PC-9 (cell line): Measurements from ENCODE around the gene PNCK. TPM values are rescaled to one million over a fixed set of nuclear protein-coding genes. Genes with fewer than 3 reads are reported as not detected.

ENCODE experiments used
- BruUV-seq: library from RNA; stranded (reverse); fragments of 400-500 nt; replicated peaks from 2 replicates; lab custom pipeline; 2021; lab: Mats Ljungman, UMichigan
- CTCF ChIA-PET: fragments of 300-600 bp; sonication (Branson Sonifier 250); formaldehyde crosslinking; loops from one replicate; lab custom pipeline; 2022; ENCODE audit warnings: antibody characterized with exemption; lab: Charles Lee
- POLR2A ChIA-PET: fragments of 300-600 bp; sonication (Branson Sonifier 250); formaldehyde crosslinking; loops from one replicate; lab custom pipeline; 2022; ENCODE audit warnings: antibody characterized with exemption; ENCODE audit not compliant: unreplicated experiment; lab: Charles Lee
- DNase-seq, 2 experiments: peaks; one replicate each; pipeline versions ENCODE4 v3.0.0 to v3.0.0-alpha.2; 2015 to 2022; ENCODE audit warnings: mixed read lengths in 1 of 2
- H2AFZ ChIP-seq: fragments of 200-600 bp; sonication (generic); 2 replicates; pipeline ENCODE4 v1.8.1; 2017; ENCODE audit warnings: antibody characterized with exemption
- H3F3A ChIP-seq: fragments of 200-600 bp; sonication (generic); 2 replicates; pipeline ENCODE4 v1.8.1; 2017; ENCODE audit warnings: antibody characterized with exemption, mild to moderate bottlenecking, low read depth; ENCODE audit not compliant: insufficient read depth
- H3K27ac ChIP-seq: fragments of 200-600 bp; sonication (generic); 2 replicates; pipeline ENCODE4 v1.6.1; 2016; ENCODE audit warnings: mixed run types
- H3K27me3 ChIP-seq: fragments of 200-600 bp; sonication (generic); 2 replicates; pipeline ENCODE4 v1.6.1; 2016; ENCODE audit warnings: low read depth, mixed run types; ENCODE audit not compliant: insufficient read depth
- H3K36me3 ChIP-seq: fragments of 200-600 bp; sonication (generic); 2 replicates; pipeline ENCODE4 v1.6.1; 2016; ENCODE audit warnings: low read depth, mixed run types
- H3K4me1 ChIP-seq: fragments of 200-600 bp; sonication (generic); replicated peaks from 2 replicates; pipeline ENCODE4 v1.6.1; 2016; ENCODE audit warnings: mixed run types; ENCODE audit not compliant: insufficient read depth
- H3K4me2 ChIP-seq: fragments of 200-600 bp; sonication (generic); 2 replicates; pipeline ENCODE4 v1.6.1; 2017; ENCODE audit warnings: mixed run types
- H3K4me3 ChIP-seq: fragments of 200-600 bp; sonication (generic); 2 replicates; pipeline ENCODE4 v1.6.1; 2016; ENCODE audit warnings: mixed run types
- H3K79me2 ChIP-seq: fragments of 200-600 bp; sonication (generic); 2 replicates; pipeline ENCODE4 v1.6.1; 2017; ENCODE audit warnings: low read depth, mixed run types
- H3K9me2 ChIP-seq: fragments of 200-600 bp; sonication (generic); 2 replicates; pipeline ENCODE4 v1.8.1; 2017; ENCODE audit warnings: mild to moderate bottlenecking; ENCODE audit not compliant: insufficient read depth
- H3K9me3 ChIP-seq: fragments of 200-600 bp; sonication (generic); 2 replicates; pipeline ENCODE4 v1.8.1; 2016; ENCODE audit warnings: low read depth; ENCODE audit not compliant: insufficient read depth
- H4K20me1 ChIP-seq: fragments of 200-600 bp; sonication (generic); 2 replicates; pipeline ENCODE4 v1.8.1; 2017; ENCODE audit not compliant: insufficient read depth
- CTCF ChIP-seq: fragments of 200-600 bp; sonication (generic); conservative IDR thresholded peaks from 2 replicates; pipeline ENCODE4 v1.6.1; 2017; ENCODE audit warnings: mixed run types, antibody characterized with exemption, mild to moderate bottlenecking, moderate library complexity
- EZH2 ChIP-seq: fragments of 200-600 bp; sonication (generic); IDR thresholded peaks from 2 replicates; pipeline ENCODE4 v1.8.0; 2017; ENCODE audit warnings: antibody characterized with exemption, low read depth
- intact Hi-C: fragments of 100-400 bp; cut with micrococcal nuclease; formaldehyde crosslinking; loops from one replicate; pipeline ENCODE4 v1.10.0; 2022; ENCODE audit not compliant: unreplicated experiment
- total RNA-seq: library from RNA; stranded (reverse); gene quantifications from 2 replicates; pipeline ENCODE4 v1.2.3, GENCODE V29; 2021

The PNCK gene
- total RNA-seq, 1 experiment from 2014 or later: 1.0 TPM

- 0 out of 2 replicates have a peak, but pooled peaks cover 4% of the 10 kb centered on the region for H3K79me2 ChIP-seq
- H2AFZ ChIP-seq: no peak overlapping the region
- H3K4me2 ChIP-seq: no peak overlapping the region
- H3K27me3 ChIP-seq: no peaks in the 10 kb centered on the region
- no peak overlapping the region for H3K27ac ChIP-seq
- POLR2A ChIA-PET: no interaction called here
- intact Hi-C loops: loop anchor here (10.0 kb wide), 1 partner anchor 182 kb away; the partner anchor contains the start of gene L1CAM
- H3F3A ChIP-seq: no peaks in the 10 kb centered on the region
- no peaks in the 10 kb centered on the region; the same call in 1 of the 2 replicates for H3K36me3 ChIP-seq
- no peak overlapping the region for H3K4me3 ChIP-seq
- peak in 1 of 2 experiments; percentile 19 for DNase-seq
- BruUV-seq: no TSS peak
- peaks cover 10% of the 10 kb centered on the region for H4K20me1 ChIP-seq
- no peak for TF ChIP-seq EZH2
- TF ChIP-seq CTCF: no peak
- CTCF ChIA-PET: no interaction called here
- no peaks in the 10 kb centered on the region; the same call in 1 of the 2 replicates for H3K4me1 ChIP-seq
- no peaks in the 10 kb centered on the region for H3K9me3 ChIP-seq
- no peaks in the 10 kb centered on the region for H3K9me2 ChIP-seq
Observed at GRCh38 chrX:153703036-153703370, 29.4 kb upstream of the PNCK start.

GRCh38 chrX:153702336-153703035 is 28.9 kb upstream of the PNCK start:
- TF ChIP-seq EZH2: no peak
- TF ChIP-seq CTCF: no peak
- no peaks in the 10 kb centered on the region for H3K9me2 ChIP-seq
- H3K4me1 ChIP-seq: no peaks in the 10 kb centered on the region
- no peak overlapping the region for H3K27ac ChIP-seq
- no TSS peak for BruUV-seq
- ChIA-PET CTCF (no interaction called here), POLR2A (no interaction called here)
- no peaks in the 10 kb centered on the region for H3K27me3 ChIP-seq
- no peak overlapping the region for H3K4me3 ChIP-seq
- H3F3A ChIP-seq: no peaks in the 10 kb centered on the region
- no peak overlapping the region for H2AFZ ChIP-seq
- peaks cover 5% of the 10 kb centered on the region for H4K20me1 ChIP-seq
- no peak for DNase-seq
- no peaks in the 10 kb centered on the region for H3K79me2 ChIP-seq
- H3K9me3 ChIP-seq: no peaks in the 10 kb centered on the region
- H3K4me2 ChIP-seq: no peak overlapping the region
- intact Hi-C loops: loop anchor here (10.0 kb wide), 1 partner anchor 182 kb away; the partner anchor contains the start of gene L1CAM
- no peaks in the 10 kb centered on the region; the same call in 1 of the 2 replicates for H3K36me3 ChIP-seq

- no peak overlapping the region for H3K4me2 ChIP-seq
- no peak for DNase-seq
- no peaks in the 10 kb centered on the region for H3K9me2 ChIP-seq
- H2AFZ ChIP-seq: no peak overlapping the region
- H3K27me3 ChIP-seq: no peaks in the 10 kb centered on the region
- no peaks in the 10 kb centered on the region for H3K4me1 ChIP-seq
- no peak overlapping the region for H3K27ac ChIP-seq
- no peaks in the 10 kb centered on the region for H3K36me3 ChIP-seq
- no peaks in the 10 kb centered on the region for H4K20me1 ChIP-seq
- intact Hi-C loops: loop anchor here (10.0 kb wide), 1 partner anchor 183 kb away; the partner anchor contains the start of gene L1CAM
- TF ChIP-seq CTCF (no peak), EZH2 (no peak)
- ChIA-PET POLR2A (no interaction called here), CTCF (no interaction called here)
- H3F3A ChIP-seq: no peaks in the 10 kb centered on the region
- H3K9me3 ChIP-seq: no peaks in the 10 kb centered on the region
- no TSS peak for BruUV-seq
- no peaks in the 10 kb centered on the region for H3K79me2 ChIP-seq
- H3K4me3 ChIP-seq: no peak overlapping the region
Observed at GRCh38 chrX:153701706-153702105, 28.1 kb upstream of the PNCK start.
